Breast epithelium (tissue), 4 donors: ENCODE data around the gene STYK1. TPM values are rescaled to one million over a fixed set of nuclear protein-coding genes. Genes with fewer than 3 reads are reported as not detected.

ENCODE experiments used
- DNase-seq, 2 donors: peaks; one replicate each; pipeline ENCODE4 v3.0.0-alpha.2; 2019; ENCODE audit warnings: low spot score in 2 of 2
- H3K27ac ChIP-seq, 2 donors: fragments of 200-600 bp; sonication (generic) in 1 of 2; one replicate each; pipeline ENCODE4 v1.5.1; 2016 to 2019; ENCODE audit warnings: mild to moderate bottlenecking in 1 of 2
- H3K27me3 ChIP-seq, 2 donors: fragments of 200-600 bp; sonication (generic) in 1 of 2; one replicate each; pipeline versions ENCODE4 v1.5.1 to v1.6.0; 2017 to 2019; ENCODE audit warnings: control low read depth in 1 of 2, mild to moderate bottlenecking in 1 of 2
- H3K36me3 ChIP-seq: fragments of 200-600 bp; one replicate; pipeline ENCODE4 v1.5.1; 2019
- H3K4me1 ChIP-seq, 2 donors: fragments of 200-600 bp; sonication (generic); one replicate each; pipeline ENCODE4 v1.5.1; 2016 to 2019; ENCODE audit warnings: control low read depth in 1 of 2
- H3K4me3 ChIP-seq, 3 donors: fragments of 200-600 bp; sonication (generic); 1 replicate in 2 of 3; 2 replicates in 1 of 3; pipeline ENCODE4 v1.5.1; 2016 to 2019; ENCODE audit warnings: mild to moderate bottlenecking in 3 of 3, moderate library complexity in 2 of 3
- H3K9me3 ChIP-seq, 2 donors: fragments of 200-600 bp; sonication (generic) in 1 of 2; one replicate each; pipeline ENCODE4 v1.5.1; 2016 to 2019; ENCODE audit warnings: control low read depth in 1 of 2
- CTCF ChIP-seq, 3 donors: fragments of 450-650 bp; IDR thresholded peaks; one replicate each; pipeline ENCODE4 v1.5.1; 2016 to 2017; ENCODE audit warnings: antibody characterized with exemption in 3 of 3, mild to moderate bottlenecking in 3 of 3, moderate library complexity in 3 of 3
- POLR2A ChIP-seq: fragments of 450-650 bp; IDR thresholded peaks from one replicate; pipeline ENCODE4 v1.6.1; 2016; ENCODE audit warnings: antibody characterized with exemption, mild to moderate bottlenecking, moderate library complexity
- POLR2AphosphoS5 ChIP-seq, 3 donors: sonication (generic); formaldehyde crosslinking; IDR thresholded peaks; one replicate each; pipeline ENCODE4 v1.6.1; 2017; ENCODE audit warnings: antibody characterized with exemption in 3 of 3
- intact Hi-C: fragments of 100-400 bp; cut with DNase I; formaldehyde crosslinking; loops from one replicate; pipeline ENCODE4 v1.15.1; 2023; ENCODE audit warnings: low total_unique reads
- total RNA-seq, 3 donors: library from RNA; depleted of rRNA; stranded (reverse); fragments of >200 nt; gene quantifications; one replicate each; pipeline ENCODE4 v1.1.0, GENCODE V29; 2016

The STYK1 gene
- total RNA-seq, 3 donors from 2014 or later, result 0.32 to 4.9 (median 3.5) TPM

- intact Hi-C loops, result no loop called here
- TF ChIP-seq CTCF (IDR thresholded peaks at IDR 0.05) (no peak), POLR2A (no peak), POLR2AphosphoS5 (IDR thresholded peaks at IDR 0.05) (no peak)
These were observed 17.1 kb upstream of the STYK1 start for GRCh38 chr12:10690906-10691305.

GRCh38 chr12:10689146-10689545 is 15.3 kb upstream of the STYK1 start:
- TF ChIP-seq POLR2AphosphoS5 (IDR thresholded peaks at IDR 0.05) (no peak), POLR2A (no peak), CTCF (IDR thresholded peaks at IDR 0.05) (no peak)
- intact Hi-C loops, result no loop called here

More at GRCh38 chr12:10690906-10691305, 17.1 kb upstream of the STYK1 start:
- H3K36me3 ChIP-seq, result no peaks in the 10 kb centered on the region
- H3K9me3 ChIP-seq, result no peaks in the 10 kb centered on the region
- H3K4me3 ChIP-seq, result no peak overlapping the region
- H3K4me1 ChIP-seq, result no peaks in the 10 kb centered on the region
- H3K27ac ChIP-seq, result no peak overlapping the region
- H3K27me3 ChIP-seq, result no peaks in the 10 kb centered on the region
- DNase-seq, result no peak

GRCh38 chr12:10688042-10688441 is 14.2 kb upstream of the STYK1 start:
- Histone ChIP-seq H3K4me1 (no peaks in the 10 kb centered on the region), H3K4me3 (no peak overlapping the region), H3K9me3 (no peaks in the 10 kb centered on the region), H3K27ac (no peak overlapping the region), H3K27me3 (no peaks in the 10 kb centered on the region), H3K36me3 (no peaks in the 10 kb centered on the region)
- no peak for DNase-seq
- no peak for TF ChIP-seq POLR2AphosphoS5 (IDR thresholded peaks at IDR 0.05)
- TF ChIP-seq CTCF (IDR thresholded peaks at IDR 0.05), result no peak
- TF ChIP-seq POLR2A, result no peak
- intact Hi-C loops, result no loop called here

More at GRCh38 chr12:10689146-10689545, 15.3 kb upstream of the STYK1 start:
- Histone ChIP-seq H3K27ac (no peak overlapping the region), H3K9me3 (no peaks in the 10 kb centered on the region), H3K4me1 (no peaks in the 10 kb centered on the region), H3K27me3 (no peaks in the 10 kb centered on the region), H3K36me3 (no peaks in the 10 kb centered on the region), H3K4me3 (no peak overlapping the region)
- no peak for DNase-seq

- no peaks in the 10 kb centered on the region for H3K4me1 ChIP-seq
- DNase-seq, result no peak
- intact Hi-C loops, result no loop called here
- TF ChIP-seq POLR2A (no peak), POLR2AphosphoS5 (IDR thresholded peaks at IDR 0.05) (no peak), CTCF (IDR thresholded peaks at IDR 0.05) (no peak)
- H3K27ac ChIP-seq, result no peak overlapping the region
- H3K27me3 ChIP-seq, result no peaks in the 10 kb centered on the region
- no peaks in the 10 kb centered on the region for H3K36me3 ChIP-seq
- H3K4me3 ChIP-seq, result no peak overlapping the region
- H3K9me3 ChIP-seq, result no peaks in the 10 kb centered on the region
These were observed 1.5 kb downstream of the STYK1 start for GRCh38 chr12:10672231-10672868.

- Histone ChIP-seq H3K36me3 (no peaks in the 10 kb centered on the region), H3K27ac (no peak overlapping the region), H3K9me3 (no peaks in the 10 kb centered on the region), H3K4me1 (no peaks in the 10 kb centered on the region), H3K27me3 (no peaks in the 10 kb centered on the region), H3K4me3 (no peak overlapping the region)
- DNase-seq, result no peak
- intact Hi-C loops, result no loop called here
- TF ChIP-seq POLR2AphosphoS5 (IDR thresholded peaks at IDR 0.05) (no peak), CTCF (IDR thresholded peaks at IDR 0.05) (no peak), POLR2A (no peak)
These were observed 4.3 kb downstream of the STYK1 start for GRCh38 chr12:10669533-10669932.
